GM12891 (cell line): ENCODE results near the gene RNF150.

Experiments used
- PAX5 ChIP-seq: IDR thresholded peaks from 2 replicates; pipeline ENCODE4 v1.6.1; 2011; ENCODE audit warnings: low read length, moderate library complexity, mild to moderate bottlenecking; ENCODE audit not compliant: insufficient read depth, severe bottlenecking
- POLR2A ChIP-seq: IDR thresholded peaks from 2 replicates; pipeline ENCODE4 v1.6.1; 2011; ENCODE audit warnings: low read depth, low read length, control low read depth
- POLR2AphosphoS5 ChIP-seq: IDR thresholded peaks from 2 replicates; pipeline ENCODE4 v1.6.1; 2011; ENCODE audit warnings: low read depth, low read length, control low read depth
- SPI1 ChIP-seq: IDR thresholded peaks from 2 replicates; pipeline ENCODE4 v1.6.1; 2011; ENCODE audit warnings: low read depth, low read length, control low read depth
- TAF1 ChIP-seq: IDR thresholded peaks from 2 replicates; pipeline ENCODE4 v1.6.1; 2011; ENCODE audit warnings: low read depth, low read length, control low read depth

GRCh38 chr4:140906993-140907962, 226.0 kb downstream of the RNF150 start:
- no peak for TF ChIP-seq POLR2AphosphoS5
- no peak for TF ChIP-seq POLR2A
- no peak for TF ChIP-seq PAX5
- TF ChIP-seq SPI1 = no peak
- no peak for TF ChIP-seq TAF1
